Activated naive CD4-positive, alpha-beta T cell treated with anti-CD3 and anti-CD28 coated beads, Interleukin-2, amount 50 U/mL, for 16 hours (primary cell): ENCODE results near the gene PLCL2.
"Not testable (repeated sequence)": the region's sequence is repeated elsewhere in the genome, so short reads cannot be mapped to it uniquely, and the experiment has no call there.

Experiments
- DNase-seq: peaks from one replicate; pipeline ENCODE4 v3.0.0-alpha.2; 2020

PLCL2 gene

DNA sequence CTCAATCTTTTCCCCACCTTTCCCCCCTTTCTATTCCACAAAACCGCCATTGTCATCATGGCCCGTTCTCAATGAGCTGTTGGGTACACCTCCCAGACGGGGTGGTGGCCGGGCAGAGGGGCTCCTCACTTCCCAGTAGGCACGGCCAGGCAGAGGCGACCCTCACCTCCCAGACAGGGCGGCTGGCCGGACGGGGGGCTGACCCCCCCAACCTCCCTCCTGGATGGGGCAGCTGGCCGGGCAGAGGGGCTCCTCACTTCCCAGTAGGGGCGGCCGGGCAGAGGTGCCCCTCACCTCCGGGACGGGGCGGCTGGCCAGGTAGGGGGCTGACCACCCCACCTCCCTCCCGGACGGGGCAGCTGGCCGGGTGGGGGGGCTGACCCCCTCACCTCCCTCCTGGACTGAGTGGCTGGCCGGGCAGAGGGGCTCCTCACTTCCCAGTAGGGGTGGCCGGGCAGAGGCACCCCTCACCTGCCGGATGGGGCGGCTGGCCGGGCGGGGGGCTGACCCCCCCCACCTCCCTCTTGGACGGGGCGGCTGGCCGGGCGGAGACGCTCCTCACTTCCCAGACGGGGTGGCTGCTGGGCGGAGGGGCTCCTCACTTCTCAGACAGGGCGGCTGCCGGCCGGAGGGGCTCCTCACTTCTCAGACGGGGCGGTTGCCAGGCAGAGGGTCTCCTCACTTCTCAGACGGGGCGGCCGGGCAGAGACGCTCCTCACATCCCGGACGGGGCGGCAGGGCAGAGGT is 95.2 kb downstream of the PLCL2 start:
- not testable (repeated sequence) for DNase-seq

DNA sequence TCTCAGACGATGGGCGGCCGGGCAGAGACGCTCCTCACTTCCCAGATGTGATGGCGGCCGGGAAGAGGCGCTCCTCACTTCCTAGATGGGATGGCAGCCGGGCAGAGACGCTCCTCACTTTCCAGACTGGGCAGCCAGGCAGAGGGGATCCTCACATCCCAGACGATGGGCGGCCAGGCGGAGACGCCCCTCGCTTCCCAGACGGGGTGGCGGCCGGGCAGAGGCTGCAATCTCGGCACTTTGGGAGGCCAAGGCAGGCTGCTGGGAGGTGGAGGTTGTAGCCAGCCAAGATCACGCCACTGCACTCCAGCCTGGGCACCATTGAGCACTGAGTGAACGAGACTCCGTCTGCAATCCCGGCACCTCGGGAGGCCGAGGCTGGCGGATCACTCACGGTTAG is 95.8 kb downstream of the PLCL2 start:
- DNase-seq, result not testable (repeated sequence)

- DNase-seq, result no peak
Observed at GRCh38 chr3:16982460-16982859, 97.7 kb downstream of the PLCL2 start.

GRCh38 chr3:16985608-16986007 is 100.9 kb downstream of the PLCL2 start:
- no peak for DNase-seq

DNA sequence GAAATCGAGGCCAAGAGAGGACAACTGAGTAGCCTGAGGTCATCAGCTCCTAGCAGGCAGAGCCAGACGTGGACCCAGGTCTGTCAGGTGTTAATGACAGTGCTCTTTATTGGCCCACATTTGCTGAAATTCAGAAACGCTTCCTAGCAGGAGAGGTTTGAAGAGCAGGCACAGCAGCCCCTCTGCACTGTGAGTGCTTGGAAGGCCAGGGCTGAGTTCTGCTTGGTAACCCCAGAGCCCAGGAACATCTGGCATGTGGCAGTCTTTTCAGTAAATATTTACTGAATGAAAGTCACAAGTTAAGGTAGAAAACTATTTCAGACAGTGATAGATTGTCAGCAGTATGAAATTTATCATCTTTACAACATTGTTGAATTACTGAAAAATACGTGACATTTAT is 102.4 kb downstream of the PLCL2 start:
- DNase-seq, result no peak

DNA sequence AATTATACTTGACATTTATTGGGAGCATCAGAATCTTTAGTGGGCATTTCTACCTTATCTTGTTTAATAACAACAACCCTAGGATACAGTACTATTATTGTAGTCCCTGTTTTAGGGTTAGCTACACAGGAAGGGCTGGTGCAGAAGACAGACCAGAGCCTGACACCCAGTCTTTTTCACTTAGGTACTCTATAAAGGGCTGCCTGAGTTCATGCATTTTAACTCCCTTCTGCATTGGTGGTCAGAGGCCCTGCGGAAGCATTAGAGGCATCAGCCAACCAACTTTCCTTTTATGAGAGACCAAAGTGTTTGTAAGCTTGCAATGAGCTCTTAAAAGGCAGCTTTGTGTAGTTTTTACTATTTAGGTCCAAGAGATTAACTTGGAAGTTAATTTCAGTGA is 105.4 kb downstream of the PLCL2 start:
- DNase-seq, result no peak

- no peak for DNase-seq
Observed at GRCh38 chr3:16992198-16992597, 107.4 kb downstream of the PLCL2 start.

- DNase-seq, result no peak
Observed at GRCh38 chr3:16993227-16993626, 108.5 kb downstream of the PLCL2 start.

DNA sequence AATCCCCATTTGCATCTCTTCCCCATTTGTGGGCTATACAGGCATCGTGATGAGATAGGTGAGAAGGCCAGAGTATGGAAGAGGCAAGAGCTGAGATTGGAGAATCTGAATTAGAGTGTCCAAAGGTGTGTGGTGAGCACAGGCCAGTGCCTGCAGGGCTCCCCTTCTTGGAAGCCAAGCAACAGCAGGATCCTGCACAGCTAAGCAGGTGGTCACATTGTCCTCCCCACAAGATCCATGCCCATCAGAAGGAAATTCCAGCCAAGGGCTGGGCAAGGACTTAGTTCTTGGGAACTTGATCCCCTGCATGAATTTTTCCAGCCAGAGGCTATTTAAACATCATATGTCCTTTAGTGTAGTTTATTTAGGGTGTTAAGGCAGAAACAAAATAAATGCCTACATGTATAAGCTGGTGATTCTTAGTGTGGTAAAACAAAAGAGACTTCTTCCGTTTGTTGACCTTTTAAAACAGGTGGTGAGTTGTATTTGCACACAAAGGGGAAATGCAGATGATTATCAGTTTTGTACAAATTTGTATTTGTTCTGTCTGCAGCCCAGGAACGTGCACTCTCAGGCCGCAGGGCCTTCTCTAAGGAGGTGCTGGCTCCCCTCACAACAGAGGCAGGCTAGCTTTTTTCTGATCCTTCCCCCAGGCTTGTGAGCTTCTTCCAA is 110.2 kb downstream of the PLCL2 start:
- DNase-seq, result no peak

DNA sequence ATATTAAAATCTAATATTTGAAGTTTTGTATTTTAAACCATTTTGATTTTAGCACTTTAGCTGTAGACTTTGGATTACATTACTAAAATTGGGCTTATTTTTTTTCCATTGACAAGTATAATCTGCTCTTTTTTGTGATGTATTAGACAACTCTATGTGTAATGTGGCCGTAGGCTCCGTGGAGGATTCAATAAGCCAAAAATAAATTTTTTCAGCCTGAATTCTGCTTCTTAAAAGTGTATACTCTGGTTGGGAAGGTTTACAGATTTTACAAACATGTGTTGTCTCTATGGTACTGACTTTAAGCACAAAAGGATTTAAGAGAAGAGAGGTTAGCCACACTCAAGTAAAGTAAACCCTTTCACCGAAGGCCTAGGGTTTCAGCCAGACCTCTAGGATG is 110.8 kb downstream of the PLCL2 start:
- no peak for DNase-seq

DNA sequence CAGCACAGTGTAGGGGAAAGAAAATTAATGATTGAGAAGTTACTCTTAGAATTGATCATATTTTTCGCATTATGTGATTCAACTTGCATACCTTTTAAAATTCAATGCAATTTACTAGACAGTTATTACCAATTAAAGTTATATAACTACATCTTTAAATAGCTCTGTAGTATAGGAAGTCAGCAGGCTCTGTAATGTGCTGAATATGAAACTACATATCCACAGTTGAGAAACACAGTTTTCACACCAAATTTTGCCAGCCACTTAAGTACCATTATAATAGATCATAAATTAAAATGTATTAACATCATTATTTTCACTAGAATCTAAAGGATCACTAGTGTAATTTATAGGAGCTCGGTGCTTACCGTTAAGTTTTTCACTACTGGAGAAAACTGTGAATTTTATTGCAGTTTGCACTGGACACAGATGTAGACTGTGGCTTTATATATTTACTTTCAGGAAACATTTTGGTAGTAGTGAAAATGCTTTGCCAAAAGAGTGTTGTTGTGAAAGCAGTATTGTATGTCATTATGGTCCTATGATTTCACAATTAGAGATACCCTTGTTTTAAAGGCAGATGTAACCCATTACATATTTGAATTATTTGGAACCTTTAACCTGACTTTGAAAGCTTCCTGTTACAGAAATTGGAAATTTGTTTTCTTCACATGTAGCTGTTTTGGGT is 113.6 kb downstream of the PLCL2 start:
- no peak for DNase-seq

DNA sequence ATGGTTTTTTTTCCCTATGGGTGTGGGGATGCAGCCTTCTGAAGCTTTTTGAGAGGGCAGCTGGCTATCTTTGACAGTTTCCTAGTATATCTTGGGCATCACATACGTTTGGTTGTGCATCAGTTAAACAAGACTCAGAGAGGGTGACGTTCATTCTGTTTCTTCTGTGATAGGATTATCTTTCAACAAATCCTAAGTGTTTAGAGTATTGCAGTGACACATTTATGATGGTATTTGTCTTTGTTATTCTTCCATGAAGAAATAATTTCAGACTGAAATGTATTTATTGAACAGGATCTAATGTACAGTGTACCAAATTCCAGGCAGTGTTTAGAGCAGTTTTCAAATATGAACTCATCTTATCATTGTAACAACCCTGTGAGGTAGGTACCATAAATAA is 114.4 kb downstream of the PLCL2 start:
- no peak for DNase-seq

DNA sequence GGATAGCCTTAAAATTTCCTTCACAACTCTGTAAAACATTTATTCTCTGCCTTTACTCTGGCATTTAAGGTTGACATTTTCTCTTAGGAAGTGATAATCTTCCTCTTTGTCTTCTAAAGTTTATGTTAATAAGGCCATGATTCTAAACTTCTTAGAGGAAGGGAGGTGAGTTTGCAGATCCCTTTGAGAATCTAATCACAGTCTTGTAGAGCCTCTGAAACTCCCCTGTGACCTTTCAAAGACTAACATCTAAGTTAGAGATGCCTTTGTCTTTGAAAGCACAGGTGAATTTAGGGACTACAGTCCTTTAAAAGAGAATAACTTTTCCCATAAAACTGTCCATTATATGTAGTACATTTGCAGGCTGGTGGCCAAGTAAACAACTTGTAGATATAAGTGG is 115.1 kb downstream of the PLCL2 start:
- DNase-seq, result no peak

GRCh38 chr3:17003457-17003856 is 118.7 kb downstream of the PLCL2 start:
- no peak for DNase-seq

DNA sequence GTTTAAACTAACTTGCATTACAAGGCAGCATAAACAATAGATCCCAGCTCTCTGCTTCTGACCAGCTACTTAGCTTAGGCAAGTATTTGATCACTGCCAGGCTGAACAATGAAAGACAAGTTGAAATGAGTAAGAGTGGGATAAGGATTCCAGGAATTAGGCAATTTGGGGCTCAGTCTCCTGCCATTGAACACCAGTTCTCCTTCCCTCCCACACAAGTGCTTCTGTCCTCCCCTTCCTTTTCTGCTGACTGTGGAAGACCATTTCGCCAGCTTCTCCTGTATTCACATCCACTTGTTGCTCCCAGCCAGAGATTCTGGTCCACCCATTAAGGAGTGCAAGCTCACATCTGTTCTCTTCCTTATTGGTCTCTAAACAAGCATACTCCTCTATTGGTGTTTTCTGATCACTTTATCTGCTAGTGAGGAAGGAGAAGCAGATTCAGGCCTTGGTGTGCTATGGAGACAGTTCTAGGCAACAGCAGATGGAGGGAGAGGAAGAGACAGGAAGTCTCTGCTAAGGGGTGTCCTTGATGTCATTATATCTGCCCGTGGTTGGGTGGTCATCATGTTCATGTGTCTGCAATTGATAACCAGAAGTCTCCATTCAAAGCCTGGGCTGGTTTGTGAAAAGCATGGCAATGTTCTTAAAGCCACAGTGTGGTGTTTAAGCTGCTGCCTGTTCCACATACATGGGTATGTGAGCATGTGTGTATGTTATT is 121.5 kb downstream of the PLCL2 start:
- DNase-seq, result no peak

GRCh38 chr3:17007284-17007683 is 122.5 kb downstream of the PLCL2 start:
- DNase-seq, result no peak

DNA sequence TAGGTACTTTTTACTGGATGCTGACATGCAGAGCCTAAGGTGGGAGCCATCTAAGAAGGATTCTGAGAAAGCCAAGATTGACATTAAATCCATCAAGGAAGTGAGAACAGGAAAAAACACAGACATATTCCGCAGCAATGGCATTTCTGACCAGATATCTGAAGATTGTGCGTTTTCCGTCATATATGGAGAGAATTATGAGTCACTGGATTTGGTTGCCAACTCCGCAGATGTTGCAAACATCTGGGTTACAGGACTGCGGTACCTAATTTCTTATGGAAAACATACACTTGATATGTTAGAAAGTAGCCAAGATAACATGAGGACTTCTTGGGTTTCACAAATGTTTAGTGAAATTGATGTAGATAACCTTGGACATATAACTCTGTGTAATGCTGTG is 125.1 kb downstream of the PLCL2 start:
- DNase-seq, result no peak

DNA sequence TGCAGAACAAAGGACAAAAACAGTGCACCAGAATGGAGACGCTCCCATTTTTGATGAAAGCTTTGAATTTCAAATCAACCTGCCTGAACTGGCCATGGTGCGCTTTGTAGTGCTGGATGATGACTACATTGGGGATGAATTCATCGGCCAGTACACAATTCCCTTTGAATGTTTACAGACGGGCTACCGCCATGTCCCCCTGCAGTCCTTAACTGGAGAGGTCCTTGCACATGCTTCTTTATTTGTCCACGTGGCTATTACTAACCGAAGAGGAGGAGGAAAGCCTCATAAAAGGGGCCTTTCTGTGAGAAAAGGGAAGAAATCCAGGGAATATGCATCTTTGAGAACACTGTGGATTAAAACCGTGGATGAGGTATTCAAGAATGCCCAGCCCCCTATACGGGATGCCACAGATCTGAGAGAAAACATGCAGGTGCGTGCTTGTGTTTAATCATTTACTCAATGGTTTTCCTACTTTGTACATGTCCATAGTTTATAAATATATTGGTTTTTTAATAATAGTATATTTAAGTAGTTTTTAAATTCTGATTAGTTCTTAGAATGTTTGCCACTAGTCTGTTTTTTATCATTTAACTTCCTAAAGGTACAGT is 127.1 kb downstream of the PLCL2 start:
- DNase-seq, result no peak

GRCh38 chr3:17013050-17013449 is 128.3 kb downstream of the PLCL2 start:
- DNase-seq, result no peak

- no peak for DNase-seq
Observed at GRCh38 chr3:17013571-17013970, 128.8 kb downstream of the PLCL2 start.

DNA sequence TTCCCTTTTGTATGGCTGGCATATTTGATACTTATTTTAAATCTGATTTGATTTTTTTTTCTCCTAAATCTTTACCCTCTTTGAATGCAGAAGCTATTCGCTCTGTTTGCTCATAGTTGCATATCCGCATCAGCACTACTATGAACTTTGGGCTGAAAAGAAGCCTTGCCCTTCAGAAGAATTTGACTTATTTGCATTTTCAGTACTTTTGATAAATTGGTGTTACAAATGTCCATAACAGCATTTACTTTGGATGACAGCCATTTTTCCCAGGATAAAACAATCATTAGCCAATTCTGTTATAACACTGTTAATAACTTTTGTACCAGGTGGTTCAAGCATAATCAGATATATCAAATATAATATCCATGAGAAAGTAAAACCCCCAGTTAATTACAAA is 129.5 kb downstream of the PLCL2 start:
- DNase-seq, result no peak

DNA sequence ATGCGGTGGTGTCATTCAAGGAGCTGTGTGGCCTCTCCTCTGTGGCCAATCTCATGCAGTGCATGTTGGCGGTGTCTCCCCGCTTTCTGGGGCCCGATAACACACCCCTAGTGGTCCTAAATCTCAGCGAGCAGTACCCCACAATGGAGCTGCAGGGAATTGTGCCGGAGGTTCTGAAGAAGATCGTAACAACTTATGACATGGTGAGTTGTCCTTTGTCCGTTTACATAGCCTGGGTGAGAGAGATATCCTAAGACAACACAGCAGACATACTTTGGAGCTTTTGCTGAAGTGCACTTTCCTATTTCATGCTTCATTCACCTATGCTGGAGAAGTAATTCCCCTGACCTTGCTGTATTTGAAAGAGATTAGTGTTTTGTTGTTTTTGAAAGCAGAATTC is 130.0 kb downstream of the PLCL2 start:
- no peak for DNase-seq

- no peak for DNase-seq
Observed at GRCh38 chr3:17021614-17022013, 136.9 kb downstream of the PLCL2 start.
